HCT116 (cell line): ENCODE results near the gene DNAJB13. TPM values are rescaled to one million over a fixed set of nuclear protein-coding genes. Genes with fewer than 3 reads are reported as not detected.

ENCODE experiments used
- ATAC-seq: fragments of 200-7000 bp; cut with Tn5 transposase; 2 replicates; pipeline ENCODE4 v1.9.1; 2020; ENCODE audit warnings: mild to moderate bottlenecking, moderate library complexity
- BruUV-seq: library from RNA; stranded (reverse); fragments of 400-500 nt; replicated peaks from 2 replicates; lab custom pipeline; 2021; lab: Mats Ljungman, UMichigan
- CTCF ChIA-PET: fragments of 300-600 bp; sonication (Branson Sonifier 250); formaldehyde crosslinking; loops from one replicate; lab custom pipeline; 2021; ENCODE audit warnings: antibody characterized with exemption; lab: Charles Lee
- POLR2A ChIA-PET: fragments of 300-600, 350-600 bp; sonication (Branson Sonifier 250); formaldehyde crosslinking; loops from one replicate; lab custom pipeline; 2021; ENCODE audit warnings: antibody characterized with exemption; lab: Charles Lee
- RAD21 ChIA-PET, 2 experiments: fragments of 300-600 bp; sonication (Branson Sonifier 250); formaldehyde crosslinking; loops; one replicate each; lab custom pipeline; 2023; ENCODE audit warnings: low total read pairs in 2 of 2; ENCODE audit not compliant: uncharacterized antibody in 2 of 2, unreplicated experiment in 2 of 2, low non-redundant PET in 1 of 2; lab: Charles Lee
- DNase-seq: peaks from one replicate; pipeline ENCODE4 v3.0.0-alpha.2; 2010; ENCODE audit warnings: low read depth, low spot score
- H2AFZ ChIP-seq: fragments of 200-600 bp; shearing (Covaris generic), sonication (generic); 2 replicates; pipeline ENCODE4 v1.6.1; 2017; ENCODE audit warnings: low read depth, mixed run types, mixed read lengths, antibody characterized with exemption, low read length; ENCODE audit not compliant: poor library complexity, severe bottlenecking
- H3K27ac ChIP-seq: 2 replicates; pipeline ENCODE4 v1.5.1; 2012; ENCODE audit warnings: low read depth, low read length
- H3K27me3 ChIP-seq: fragments of 200-600 bp; sonication (generic); 2 replicates; pipeline ENCODE4 v1.6.1; 2016; ENCODE audit warnings: mixed run types, low read length, mixed read lengths; ENCODE audit not compliant: insufficient read depth
- H3K36me3 ChIP-seq, 2 experiments: fragments of 200-500 bp in 1 of 2; fragments of 200-600 bp in 1 of 2; sonication (Bioruptor generic) in 1 of 2; sonication (generic) in 1 of 2; 2 replicates each; pipeline versions ENCODE4 v1.5.1 to v1.6.1; 2014 to 2016; ENCODE audit warnings: low read length in 2 of 2, inconsistent platforms in 1 of 2, mixed read lengths in 1 of 2, mixed run types in 1 of 2; ENCODE audit not compliant: insufficient read depth in 2 of 2, control insufficient read depth in 1 of 2
- H3K4me1 ChIP-seq, 2 experiments: fragments of 200-600 bp in 1 of 2; sonication (generic) in 1 of 2; 2 replicates each; pipeline versions ENCODE4 v1.5.1 to v1.6.1; 2012 to 2017; ENCODE audit warnings: low read length in 2 of 2, inconsistent platforms in 1 of 2, mild to moderate bottlenecking in 1 of 2, mixed read lengths in 1 of 2, mixed run types in 1 of 2, moderate library complexity in 1 of 2; ENCODE audit not compliant: insufficient read depth in 2 of 2, control insufficient read depth in 1 of 2
- H3K4me2 ChIP-seq: fragments of 200-600 bp; sonication (generic); 2 replicates; pipeline ENCODE4 v1.6.1; 2017; ENCODE audit warnings: mixed run types, low read length, mixed read lengths
- H3K4me3 ChIP-seq, 2 experiments: fragments of 200-600 bp in 1 of 2; sonication (generic) in 1 of 2; replicated peaks in 1 of 2; 2 replicates each; pipeline ENCODE4 v1.5.1; 2011 to 2016; ENCODE audit warnings: low read length in 2 of 2, control low read depth in 1 of 2, low read depth in 1 of 2, mild to moderate bottlenecking in 1 of 2, mixed read lengths in 1 of 2, mixed run types in 1 of 2
- H3K79me2 ChIP-seq: fragments of 200-600 bp; sonication (generic); 2 replicates; pipeline ENCODE4 v1.6.1; 2017; ENCODE audit warnings: mild to moderate bottlenecking, mixed run types, low read length, moderate library complexity, mixed read lengths; ENCODE audit not compliant: insufficient read depth
- H3K9ac ChIP-seq: fragments of 200-600 bp; sonication (generic); 2 replicates; pipeline ENCODE4 v1.6.1; 2016; ENCODE audit warnings: low read length, mixed read lengths
- H3K9me2 ChIP-seq: fragments of 200-600 bp; sonication (generic), shearing (Covaris generic); 2 replicates; pipeline ENCODE4 v1.6.1; 2017; ENCODE audit warnings: mixed run types, mild to moderate bottlenecking, moderate library complexity; ENCODE audit not compliant: insufficient read depth
- H3K9me3 ChIP-seq, 2 experiments: fragments of 200-500 bp in 1 of 2; fragments of 200-600 bp in 1 of 2; sonication (Bioruptor generic) in 1 of 2; sonication (generic) in 1 of 2; 2 replicates each; pipeline ENCODE4 v1.6.1; 2014 to 2017; ENCODE audit warnings: low read length in 2 of 2, mixed read lengths in 2 of 2, inconsistent platforms in 1 of 2, low read depth in 1 of 2, mild to moderate bottlenecking in 1 of 2, mixed run types in 1 of 2, moderate library complexity in 1 of 2; ENCODE audit not compliant: control insufficient read depth in 1 of 2, insufficient read depth in 1 of 2
- H4K20me1 ChIP-seq: fragments of 200-600 bp; sonication (generic), shearing (Covaris generic); 2 replicates; pipeline ENCODE4 v1.6.1; 2017; ENCODE audit warnings: mixed run types, mild to moderate bottlenecking, moderate library complexity; ENCODE audit not compliant: insufficient read depth
- ATF3 ChIP-seq: IDR thresholded peaks from 2 replicates; pipeline ENCODE4 v1.6.1; 2012
- CBX3 ChIP-seq: IDR thresholded peaks from 2 replicates; pipeline ENCODE4 v1.6.1; 2012; ENCODE audit warnings: low read depth
- CTCF ChIP-seq, 3 experiments: fragments of 200-600 bp in 1 of 3; sonication (generic) in 1 of 3; IDR thresholded peaks in 2 of 3; conservative IDR thresholded peaks in 1 of 3; 2 replicates each; pipeline ENCODE4 v1.5.1; 2012 to 2017; ENCODE audit warnings: low read depth in 2 of 3, low read length in 2 of 3, antibody characterized with exemption in 1 of 3, borderline replicate concordance in 1 of 3, control low read depth in 1 of 3, mild to moderate bottlenecking in 1 of 3, mixed read lengths in 1 of 3, mixed run types in 1 of 3, moderate library complexity in 1 of 3; ENCODE audit not compliant: insufficient read depth in 1 of 3
- FOSL1 ChIP-seq: IDR thresholded peaks from 2 replicates; pipeline ENCODE4 v1.6.1; 2012; ENCODE audit warnings: low read depth
- JUND ChIP-seq: IDR thresholded peaks from 2 replicates; pipeline ENCODE4 v1.6.1; 2012
- MAX ChIP-seq: IDR thresholded peaks from 2 replicates; pipeline ENCODE4 v1.6.1; 2012
- POLR2A ChIP-seq: IDR thresholded peaks from 2 replicates; pipeline ENCODE4 v1.7.0; 2011; ENCODE audit warnings: borderline replicate concordance; ENCODE audit not compliant: insufficient read depth, insufficient read length; ENCODE audit errors: extremely low read depth
- RAD21 ChIP-seq: IDR thresholded peaks from 2 replicates; pipeline ENCODE4 v1.6.1; 2012; ENCODE audit warnings: low read depth, mild to moderate bottlenecking
- REST ChIP-seq: IDR thresholded peaks from 2 replicates; pipeline ENCODE4 v1.6.1; 2012; ENCODE audit warnings: low read depth
- SP1 ChIP-seq: IDR thresholded peaks from 2 replicates; pipeline ENCODE4 v1.6.1; 2012; ENCODE audit warnings: low read depth
- SRF ChIP-seq: IDR thresholded peaks from 2 replicates; pipeline ENCODE4 v1.6.1; 2012; ENCODE audit warnings: low read depth
- YY1 ChIP-seq: IDR thresholded peaks from 2 replicates; pipeline ENCODE4 v1.6.1; 2011; ENCODE audit warnings: low read length, low read depth, moderate library complexity, mild to moderate bottlenecking; ENCODE audit not compliant: insufficient replicate concordance; ENCODE audit errors: extremely low read depth
- ZFX ChIP-seq: fragments of 450-650 bp; IDR thresholded peaks from 2 replicates; pipeline ENCODE4 v1.6.1; 2017
- intact Hi-C: fragments of 100-400 bp; cut with micrococcal nuclease; formaldehyde crosslinking; loops from 2 replicates; pipeline ENCODE4 v1.10.0; 2022
- total RNA-seq: library from RNA; stranded (reverse); gene quantifications from one replicate; pipeline ENCODE4 v1.2.1, GENCODE V29; 2021; ENCODE audit not compliant: unreplicated experiment

Gene DNAJB13
- total RNA-seq, 1 experiment from 2014 or later: 0.22 TPM

GRCh38 chr11:73996161-73996747 is 45.4 kb downstream of the DNAJB13 start:
- no peak overlapping the region for H3K4me3 ChIP-seq
- CTCF ChIA-PET: no interaction called here
- RAD21 ChIA-PET: no interaction called here
- POLR2A ChIA-PET: no interaction called here
- no peaks in the 10 kb centered on the region for H4K20me1 ChIP-seq
- H3K9me3 ChIP-seq: no peaks in the 10 kb centered on the region
- DNase-seq (no peak), ATAC-seq (no peak)
- no TSS peak for BruUV-seq
- intact Hi-C loops: no loop called here
- TF ChIP-seq SP1 (no peak), JUND (no peak)
- no peak overlapping the region for H3K4me2 ChIP-seq
- H3K27ac ChIP-seq: no peak overlapping the region
- no peaks in the 10 kb centered on the region for H3K27me3 ChIP-seq
- no peaks in the 10 kb centered on the region for H3K36me3 ChIP-seq
- H3K9me2 ChIP-seq: no peaks in the 10 kb centered on the region
- no peak overlapping the region for H3K9ac ChIP-seq
- no peaks in the 10 kb centered on the region for H3K4me1 ChIP-seq
- no peak overlapping the region for H2AFZ ChIP-seq
- H3K79me2 ChIP-seq: no peaks in the 10 kb centered on the region

GRCh38 chr11:73997120-73997770 is 46.4 kb downstream of the DNAJB13 start:
- BruUV-seq: no TSS peak
- no peak for ATAC-seq
- Histone ChIP-seq H3K4me2 (no peak overlapping the region), H3K79me2 (no peaks in the 10 kb centered on the region), H3K27me3 (no peaks in the 10 kb centered on the region), H3K4me3 (no peak overlapping the region), H3K9me3 (no peaks in the 10 kb centered on the region), H3K9ac (no peak overlapping the region), H3K27ac (no peak overlapping the region), H2AFZ (no peak overlapping the region), H3K9me2 (no peaks in the 10 kb centered on the region), H3K4me1 (no peaks in the 10 kb centered on the region), H4K20me1 (no peaks in the 10 kb centered on the region), H3K36me3 (no peaks in the 10 kb centered on the region)
- ChIA-PET CTCF (no interaction called here), POLR2A (no interaction called here), RAD21 (no interaction called here)
- TF ChIP-seq MAX (no peak), SRF (no peak), ATF3 (no peak), CTCF (IDR thresholded peaks at IDR 0.05 in 2 of 3, conservative IDR thresholded peaks at IDR 0.05 in 1 of 3; ENCODE audit: borderline replicate concordance in 1 of 3, insufficient read depth in 1 of 3, low read depth in 2 of 3, low read length in 2 of 3) (no peak), ZFX (no peak), FOSL1 (no peak), CBX3 (no peak), RAD21 (no peak), SP1 (no peak), POLR2A (no peak), YY1 (no peak), REST (no peak)
- intact Hi-C loops: no loop called here
- no peak for DNase-seq
